Measurements from ENCODE around the gene KATNIP. TPM values are rescaled to one million over a fixed set of nuclear protein-coding genes. Genes with fewer than 3 reads are reported as not detected.

Gene KATNIP
- total and polyA plus RNA-seq, 7 donors, result 6.7 to 31.9 (median 15.1) TPM

DNA sequence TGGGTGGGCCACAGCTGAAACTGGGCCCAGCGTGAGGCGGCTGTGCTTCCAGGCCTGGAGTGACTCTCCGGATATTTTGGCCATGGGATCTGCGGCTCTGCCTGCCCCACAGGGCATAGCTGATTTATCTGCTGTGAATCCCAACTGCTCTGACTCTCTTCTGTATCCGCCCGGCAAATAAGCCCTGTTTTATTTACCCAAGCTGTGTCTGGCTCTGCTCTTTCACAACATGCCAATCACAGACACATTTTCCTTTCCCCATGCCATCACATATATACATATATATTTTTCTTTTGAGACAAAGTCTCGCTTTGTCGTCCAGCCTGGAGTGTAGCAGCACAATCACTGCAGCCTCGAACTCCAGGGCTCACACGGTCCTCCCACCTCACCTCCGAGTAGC is 33.6 kb upstream of the KATNIP start:
- DNase-seq, result no peak
- no peaks in the 10 kb centered on the region for H3K9me3 ChIP-seq
- H3K4me1 ChIP-seq, result peaks cover 0 to 9% (median 7%) of the 10 kb centered on the region in 4 donors
- no peak overlapping the region for H3K27ac ChIP-seq
- TF ChIP-seq, protein P1, sequence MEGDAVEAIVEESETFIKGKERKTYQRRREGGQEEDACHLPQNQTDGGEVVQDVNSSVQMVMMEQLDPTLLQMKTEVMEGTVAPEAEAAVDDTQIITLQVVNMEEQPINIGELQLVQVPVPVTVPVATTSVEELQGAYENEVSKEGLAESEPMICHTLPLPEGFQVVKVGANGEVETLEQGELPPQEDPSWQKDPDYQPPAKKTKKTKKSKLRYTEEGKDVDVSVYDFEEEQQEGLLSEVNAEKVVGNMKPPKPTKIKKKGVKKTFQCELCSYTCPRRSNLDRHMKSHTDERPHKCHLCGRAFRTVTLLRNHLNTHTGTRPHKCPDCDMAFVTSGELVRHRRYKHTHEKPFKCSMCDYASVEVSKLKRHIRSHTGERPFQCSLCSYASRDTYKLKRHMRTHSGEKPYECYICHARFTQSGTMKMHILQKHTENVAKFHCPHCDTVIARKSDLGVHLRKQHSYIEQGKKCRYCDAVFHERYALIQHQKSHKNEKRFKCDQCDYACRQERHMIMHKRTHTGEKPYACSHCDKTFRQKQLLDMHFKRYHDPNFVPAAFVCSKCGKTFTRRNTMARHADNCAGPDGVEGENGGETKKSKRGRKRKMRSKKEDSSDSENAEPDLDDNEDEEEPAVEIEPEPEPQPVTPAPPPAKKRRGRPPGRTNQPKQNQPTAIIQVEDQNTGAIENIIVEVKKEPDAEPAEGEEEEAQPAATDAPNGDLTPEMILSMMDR (IDR thresholded peaks at IDR 0.05), result no peak
- no peak overlapping the region for H3K4me3 ChIP-seq
- H3K36me3 ChIP-seq, result peaks cover 0 to 66% (median 9%) of the 10 kb centered on the region in 4 donors
- H3K27me3 ChIP-seq, result no peaks in the 10 kb centered on the region
- 95 to 96% methylated on average over 11 of the region's 11 CpGs for WGBS, 2 donors
- intact Hi-C loops (cut with DNase I), result no loop called here

DNA sequence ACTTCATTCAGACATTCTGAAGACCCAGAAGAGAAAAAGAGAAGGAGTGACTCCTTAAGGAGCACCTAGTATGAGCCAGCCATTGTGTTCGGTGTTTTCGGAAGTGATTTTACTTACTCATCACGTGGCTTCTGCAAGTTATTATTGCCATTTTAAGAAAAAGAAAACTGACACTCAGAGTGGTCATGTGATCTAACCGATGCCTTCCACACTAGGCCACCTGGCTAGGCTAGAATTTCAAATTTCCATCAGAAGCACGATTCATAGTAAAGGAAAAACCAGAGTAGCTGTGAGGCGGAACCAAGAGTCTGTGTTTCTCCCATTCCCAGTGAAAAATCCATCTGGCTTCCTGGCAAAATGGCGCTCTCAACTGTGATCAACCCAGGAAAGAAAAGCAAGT is 32.3 kb upstream of the KATNIP start:
- WGBS, 2 donors, result 96 to 98% methylated on average over 7 of the region's 7 CpGs
- no peak for DNase-seq
- no peaks in the 10 kb centered on the region for H3K27me3 ChIP-seq
- intact Hi-C loops (cut with DNase I), result no loop called here
- H3K9me3 ChIP-seq, result no peaks in the 10 kb centered on the region
- no peak overlapping the region for H3K4me3 ChIP-seq
- peaks cover 0 to 59% (median 5%) of the 10 kb centered on the region in 4 donors for H3K36me3 ChIP-seq
- H3K27ac ChIP-seq, result no peak overlapping the region
- H3K4me1 ChIP-seq, result peaks cover 0 to 13% (median 10%) of the 10 kb centered on the region in 4 donors
- TF ChIP-seq POLR2A (IDR thresholded peaks at IDR 0.05) (no peak), POLR2AphosphoS5 (IDR thresholded peaks at IDR 0.05) (no peak), EP300 (IDR thresholded peaks at IDR 0.05) (no peak)
- TF ChIP-seq, protein P1 (IDR thresholded peaks at IDR 0.05), result no peak

DNA sequence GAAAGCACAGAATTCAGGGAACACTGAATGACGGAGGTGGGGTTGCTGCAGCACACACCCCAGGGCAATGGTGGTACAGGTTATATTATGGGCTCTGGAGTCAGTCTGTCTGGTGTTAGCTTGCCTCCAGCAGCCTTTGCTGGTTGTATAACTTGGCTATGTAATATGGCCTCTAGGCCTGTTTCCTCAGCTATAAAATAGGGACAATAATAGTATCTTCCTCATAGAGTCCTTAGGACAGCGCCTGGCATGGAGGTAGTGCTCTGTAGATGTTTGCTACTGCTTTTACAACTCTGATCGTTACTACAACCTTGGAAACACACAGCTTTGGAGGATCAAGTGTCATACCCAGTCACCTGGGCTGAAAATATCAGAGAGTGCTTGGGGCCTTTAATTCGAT is 31.7 kb upstream of the KATNIP start:
- no peak for DNase-seq
- H3K36me3 ChIP-seq, result peaks cover 0 to 58% (median 5%) of the 10 kb centered on the region in 4 donors
- H3K4me1 ChIP-seq, result peaks cover 0 to 13% (median 10%) of the 10 kb centered on the region in 4 donors
- no peak for TF ChIP-seq EP300 (IDR thresholded peaks at IDR 0.05)
- WGBS, 2 donors, result 93% methylated on average over 4 of the region's 4 CpGs
- H3K9me3 ChIP-seq, result no peaks in the 10 kb centered on the region
- H3K27ac ChIP-seq, result no peak overlapping the region
- no peaks in the 10 kb centered on the region for H3K27me3 ChIP-seq
- H3K4me3 ChIP-seq, result no peak overlapping the region
- intact Hi-C loops (cut with DNase I), result no loop called here

DNA sequence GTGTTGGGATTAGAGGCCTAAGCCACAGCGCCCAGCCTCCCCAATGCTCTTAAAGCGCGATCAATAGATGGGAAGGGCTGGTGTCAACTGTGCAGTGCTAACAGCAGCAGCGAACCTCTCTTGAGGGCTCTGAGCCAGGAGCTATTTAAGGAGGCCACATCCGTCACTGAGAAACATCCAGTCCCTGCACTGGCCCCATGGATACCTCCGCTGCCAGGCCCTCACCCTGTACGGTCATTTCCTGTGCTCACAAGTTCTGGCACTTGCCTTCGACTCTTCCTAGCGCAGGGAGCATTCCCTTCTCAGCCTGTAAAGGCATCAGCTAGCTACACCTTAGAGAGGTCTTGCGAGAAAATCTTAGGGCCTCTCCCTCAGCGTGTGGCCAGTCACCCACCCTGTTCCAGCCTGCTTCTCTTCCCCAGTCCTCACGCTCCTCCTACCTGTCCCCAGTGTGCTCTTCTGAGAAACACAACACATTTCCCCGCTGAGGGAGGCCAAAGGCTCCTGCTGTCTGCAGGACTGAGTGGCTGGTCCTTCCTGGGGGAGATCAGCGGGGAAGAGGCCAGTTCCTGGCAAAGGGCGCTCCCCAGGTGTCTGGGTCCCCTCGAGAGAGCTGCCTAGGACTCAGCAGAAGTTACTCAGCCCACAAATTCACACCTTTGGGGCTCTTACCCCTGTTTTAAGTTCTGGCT is 28.8 kb upstream of the KATNIP start:
- Histone ChIP-seq H3K36me3 (peaks cover 11 to 71% (median 23%) of the 10 kb centered on the region in 4 donors), H3K4me1 (peaks cover 0 to 13% (median 10%) of the 10 kb centered on the region in 4 donors)

DNA sequence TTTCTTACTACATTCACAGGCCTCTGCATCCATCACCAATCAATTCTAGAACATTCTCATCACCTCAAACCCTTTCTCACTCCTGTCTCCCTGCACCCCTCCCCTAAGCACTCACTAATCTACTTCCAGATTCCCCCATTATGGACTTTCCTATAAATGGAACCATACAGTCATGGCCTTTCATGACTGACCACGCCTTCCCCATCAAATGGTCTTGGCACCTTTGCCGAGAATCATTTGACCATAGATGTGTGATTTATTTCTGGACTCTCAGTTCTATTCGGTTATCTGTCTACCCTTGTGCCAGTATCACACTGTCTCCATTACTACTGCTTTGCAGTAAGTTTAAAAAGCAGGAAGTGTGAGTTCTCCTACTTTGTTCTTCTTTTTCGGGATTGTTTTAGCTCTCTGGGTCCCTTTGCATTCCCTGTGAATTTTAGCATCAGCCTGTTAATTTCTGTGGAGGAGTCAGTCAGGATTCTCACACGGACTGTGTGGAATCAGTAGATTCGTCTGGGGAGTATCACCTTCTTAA is 27.7 kb upstream of the KATNIP start:
- no peak overlapping the region for H3K4me3 ChIP-seq
- H3K27ac ChIP-seq, result no peak overlapping the region
- H3K27me3 ChIP-seq, result no peaks in the 10 kb centered on the region
- no peak for DNase-seq
- WGBS, 2 donors, result 87 to 91% methylated on average over 6 of the region's 6 CpGs
- peaks cover 19 to 75% (median 33%) of the 10 kb centered on the region in 4 donors for H3K36me3 ChIP-seq
- TF ChIP-seq POLR2AphosphoS5 (IDR thresholded peaks at IDR 0.05), result no peak
- TF ChIP-seq POLR2A (IDR thresholded peaks at IDR 0.05), result no peak
- TF ChIP-seq, protein P1 (IDR thresholded peaks at IDR 0.05), result no peak
- TF ChIP-seq EP300 (IDR thresholded peaks at IDR 0.05), result no peak
- intact Hi-C loops (cut with DNase I), result no loop called here
- H3K9me3 ChIP-seq, result no peaks in the 10 kb centered on the region
- peaks cover 0 to 13% (median 10%) of the 10 kb centered on the region in 4 donors for H3K4me1 ChIP-seq

More for the DNA sequence above, 28.8 kb upstream of the KATNIP start:
- H3K4me3 ChIP-seq, result no peak overlapping the region
- no peaks in the 10 kb centered on the region for H3K9me3 ChIP-seq
- H3K27ac ChIP-seq, result peak overlapping the region; percentile 17 to 80 (median 67)
- peak; percentile 74 for DNase-seq
- intact Hi-C loops (cut with DNase I), result no loop called here
- WGBS, 2 donors, result 85 to 93% methylated on average over 16 of the region's 16 CpGs
- TF ChIP-seq POLR2A (IDR thresholded peaks at IDR 0.05) (no peak), POLR2AphosphoS5 (IDR thresholded peaks at IDR 0.05) (peak; percentile 16 to 56 (median 36))
- no peaks in the 10 kb centered on the region for H3K27me3 ChIP-seq

Measured in sigmoid colon (tissue), 7 donors.